Measurements from ENCODE around the gene SLC35A5.

GRCh38 chr3:112598731-112599130, 36.9 kb downstream of the SLC35A5 start:
- TF ChIP-seq CTCF (IDR thresholded peaks at IDR 0.05) (no peak), POLR2A (IDR thresholded peaks at IDR 0.05) (no peak), POLR2AphosphoS5 (IDR thresholded peaks at IDR 0.05) (no peak)
